IMR-90 (cell line): Measurements from ENCODE around the gene ANK2.

ENCODE experiments used
- MAFK ChIP-seq: IDR thresholded peaks from 2 replicates; pipeline ENCODE4 v1.6.1; 2012; ENCODE audit warnings: low read depth, low read length, improper control_type of control experiment
- NFE2L2 ChIP-seq: fragments of 150-350 bp; IDR thresholded peaks from 2 replicates; pipeline ENCODE4 v1.6.1; 2016; ENCODE audit warnings: low read depth, mild to moderate bottlenecking, low read length
- POLR2A ChIP-seq: IDR thresholded peaks from 2 replicates; pipeline ENCODE4 v1.6.1; 2012; ENCODE audit warnings: mild to moderate bottlenecking, low read depth, low read length
- TF ChIP-seq, protein P1 (sequence below): conservative IDR thresholded peaks from 2 replicates; pipeline ENCODE4 v1.5.1; 2012; ENCODE audit warnings: mild to moderate bottlenecking, low read depth, low read length, improper control_type of control experiment

DNA sequence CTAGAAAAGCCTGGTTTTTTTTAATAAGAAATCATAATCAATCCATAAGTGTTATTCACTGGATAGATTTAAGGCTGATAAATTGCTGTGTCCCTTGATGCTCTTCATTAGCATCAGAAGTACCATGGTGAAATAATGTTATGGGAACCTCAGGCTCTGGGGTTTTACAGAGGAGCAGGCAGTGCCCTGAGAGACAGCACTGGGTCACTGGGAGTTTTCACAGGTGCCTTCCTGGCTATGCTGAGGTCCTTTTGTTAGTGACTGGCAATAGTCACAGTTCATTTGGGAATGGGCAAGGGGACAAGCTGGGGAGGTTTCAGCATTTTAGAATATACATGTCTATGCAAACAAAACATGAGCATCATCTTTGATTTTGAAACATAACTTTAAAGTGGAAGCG lies 38.6 kb downstream of the ANK2 start:
- TF ChIP-seq, protein P1, sequence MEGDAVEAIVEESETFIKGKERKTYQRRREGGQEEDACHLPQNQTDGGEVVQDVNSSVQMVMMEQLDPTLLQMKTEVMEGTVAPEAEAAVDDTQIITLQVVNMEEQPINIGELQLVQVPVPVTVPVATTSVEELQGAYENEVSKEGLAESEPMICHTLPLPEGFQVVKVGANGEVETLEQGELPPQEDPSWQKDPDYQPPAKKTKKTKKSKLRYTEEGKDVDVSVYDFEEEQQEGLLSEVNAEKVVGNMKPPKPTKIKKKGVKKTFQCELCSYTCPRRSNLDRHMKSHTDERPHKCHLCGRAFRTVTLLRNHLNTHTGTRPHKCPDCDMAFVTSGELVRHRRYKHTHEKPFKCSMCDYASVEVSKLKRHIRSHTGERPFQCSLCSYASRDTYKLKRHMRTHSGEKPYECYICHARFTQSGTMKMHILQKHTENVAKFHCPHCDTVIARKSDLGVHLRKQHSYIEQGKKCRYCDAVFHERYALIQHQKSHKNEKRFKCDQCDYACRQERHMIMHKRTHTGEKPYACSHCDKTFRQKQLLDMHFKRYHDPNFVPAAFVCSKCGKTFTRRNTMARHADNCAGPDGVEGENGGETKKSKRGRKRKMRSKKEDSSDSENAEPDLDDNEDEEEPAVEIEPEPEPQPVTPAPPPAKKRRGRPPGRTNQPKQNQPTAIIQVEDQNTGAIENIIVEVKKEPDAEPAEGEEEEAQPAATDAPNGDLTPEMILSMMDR = no peak
- no peak for TF ChIP-seq POLR2A
- TF ChIP-seq NFE2L2 = no peak
- TF ChIP-seq MAFK = no peak
